Psoas muscle (tissue), 8 donors: Measurements from ENCODE around the gene ROPN1B. TPM values are rescaled to one million over a fixed set of nuclear protein-coding genes. Genes with fewer than 3 reads are reported as not detected.

Source experiments
- ATAC-seq, 4 donors: fragments of 200-7000 bp; cut with Tn5 transposase; one replicate each; pipeline ENCODE4 v1.9.1; 2020; ENCODE audit warnings: moderate library complexity in 3 of 4, mild to moderate bottlenecking in 2 of 4
- DNase-seq, 2 donors: peaks; one replicate each; pipeline ENCODE4 v3.0.0-alpha.2; 2020
- H3K27ac ChIP-seq: fragments of 200-600 bp; one replicate; pipeline ENCODE4 v1.8.0; 2022
- H3K27me3 ChIP-seq, 3 donors: fragments of 200-600 bp in 1 of 3; one replicate each; pipeline versions ENCODE4 v1.6.1 to v1.8.0; 2013 to 2022; ENCODE audit warnings: low read length in 2 of 3, mild to moderate bottlenecking in 2 of 3, moderate library complexity in 1 of 3; ENCODE audit not compliant: insufficient read depth in 3 of 3
- H3K36me3 ChIP-seq, 2 donors: fragments of 200-600 bp in 1 of 2; one replicate each; pipeline versions ENCODE4 v1.6.1 to v1.8.0; 2013 to 2022; ENCODE audit warnings: low read depth in 1 of 2, mild to moderate bottlenecking in 1 of 2, moderate library complexity in 1 of 2; ENCODE audit not compliant: insufficient read depth in 1 of 2
- H3K4me1 ChIP-seq: fragments of 200-600 bp; one replicate; pipeline ENCODE4 v1.8.0; 2022
- H3K4me3 ChIP-seq: fragments of 200-600 bp; one replicate; pipeline ENCODE4 v1.8.0; 2022; ENCODE audit warnings: mild to moderate bottlenecking
- H3K9me3 ChIP-seq: fragments of 200-600 bp; one replicate; pipeline ENCODE4 v1.8.0; 2022
- CTCF ChIP-seq: fragments of 200-600 bp; IDR thresholded peaks from one replicate; pipeline ENCODE4 v1.8.0; 2022; ENCODE audit warnings: antibody characterized with exemption
- WGBS, 3 donors: extraction: QIAGEN DNeasy Blood & Tissue Kit; methylation state at CpG; one replicate each; pipeline versions ENCODE4 v1.1.6 to v1.1.7; 2013; 5-methylcytosine and 5-hydroxymethylcytosine counted together
- intact Hi-C, 2 donors: fragments of 100-400 bp; cut with DNase I; formaldehyde crosslinking; loops; one replicate each; pipeline versions ENCODE4 v1.11.0 to v1.14.2; 2022
- polyA plus RNA-seq, 3 donors: library from polyadenylated mRNA; stranded (reverse); fragments of 200-250 nt; gene quantifications; one replicate each; pipeline ENCODE4 v1.2.3, GENCODE V29; 2013
- total RNA-seq, 4 donors: library from RNA; stranded (reverse); fragmentation: NEBNext Ultra II Directional in 2 of 4; extraction: Animal tissue kit (Norgen Biotek cat#: 25700) in 2 of 4; gene quantifications; one replicate each; pipeline versions ENCODE4 v1.2.1 to v1.2.4, GENCODE V29; 2021 to 2023
- donor health status: healthy with polysubstance abuse.
- donor health status: DM: no; HTN: no; CAD: no; lungs with moderate emphysema.
- donor health status: Bipolar disorder and iron deficiency.
- donor health status: healthy.
- donor health status: DM: yes; HTN: yes; CAD: no.
- donor health status: DM: no; HTN: no; CAD: no.
- donor health status: DM: no; HTN: no; CAD: no.
- donor health status: DM: yes; HTN: yes; CAD: no.

ROPN1B gene
- total and polyA plus RNA-seq, 7 donors, result 0.13 to 0.46 (median 0.36) TPM; not detected in 2

GRCh38 chr3:126018995-126019394 is 50.0 kb downstream of the ROPN1B start:
- no peaks in the 10 kb centered on the region for H3K27me3 ChIP-seq
- intact Hi-C loops, result no loop called here
- H3K9me3 ChIP-seq, result no peaks in the 10 kb centered on the region
- H3K27ac ChIP-seq, result no peak overlapping the region
- H3K4me3 ChIP-seq, result no peak overlapping the region
- peaks cover 0 to 47% of the 10 kb centered on the region in 2 donors for H3K36me3 ChIP-seq
- ATAC-seq, result no peak
- DNase-seq, result no peak
- 89 to 95% (median 90%) methylated on average over 7 of the region's 7 CpGs for WGBS, 3 donors
- no peaks in the 10 kb centered on the region for H3K4me1 ChIP-seq
- TF ChIP-seq CTCF, result no peak

DNA sequence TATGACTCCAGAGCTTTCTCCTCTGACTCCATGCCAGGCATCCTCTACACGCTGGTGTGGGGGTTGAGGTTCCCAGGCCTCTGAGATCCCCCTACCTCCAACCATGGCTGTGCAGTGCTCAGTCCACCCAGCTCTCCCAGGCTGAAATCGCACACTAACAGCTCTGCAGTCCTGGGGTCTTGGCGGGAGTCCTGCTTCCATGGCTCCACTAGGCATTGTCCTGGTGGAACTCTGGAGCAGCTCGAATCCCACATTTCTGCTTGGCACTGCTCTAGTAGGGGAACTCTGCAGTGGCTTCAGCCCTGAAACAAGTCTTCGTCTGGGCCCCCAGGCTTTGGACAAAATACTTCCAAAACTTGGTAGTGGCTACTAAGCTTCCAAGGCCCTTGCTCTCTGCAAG is 50.7 kb downstream of the ROPN1B start:
- TF ChIP-seq CTCF, result no peak
- intact Hi-C loops, result no loop called here
- Histone ChIP-seq H3K9me3 (no peaks in the 10 kb centered on the region), H3K36me3 (peaks cover 0 to 45% of the 10 kb centered on the region in 2 donors), H3K27me3 (no peaks in the 10 kb centered on the region), H3K4me3 (no peak overlapping the region), H3K4me1 (no peaks in the 10 kb centered on the region), H3K27ac (no peak overlapping the region)
- DNase-seq (no peak), ATAC-seq (no peak)
- 76 to 92% (median 81%) methylated on average over 5 of the region's 5 CpGs for WGBS, 3 donors

- intact Hi-C loops, result no loop called here
Observed at GRCh38 chr3:126021224-126021623, 52.2 kb downstream of the ROPN1B start.

DNA sequence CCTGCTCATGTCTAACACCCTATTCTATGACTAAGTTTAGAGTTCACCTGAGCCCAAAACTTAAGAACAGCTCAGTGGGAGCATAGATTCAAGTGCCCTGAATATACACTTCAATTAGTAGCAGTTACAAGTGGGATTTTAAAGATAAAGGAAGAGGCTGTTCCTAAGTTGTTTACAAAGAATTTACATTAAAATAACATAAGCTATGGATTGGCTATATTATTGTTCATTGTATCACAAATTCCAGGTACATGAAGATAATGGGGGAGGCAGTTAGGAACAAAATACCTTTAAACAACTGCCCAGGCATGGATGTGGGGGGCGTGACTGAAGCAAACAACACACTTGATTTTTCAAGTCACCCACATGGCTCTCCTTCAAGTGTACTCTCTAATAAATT is 52.7 kb downstream of the ROPN1B start:
- H3K9me3 ChIP-seq, result no peaks in the 10 kb centered on the region
- no peaks in the 10 kb centered on the region for H3K4me1 ChIP-seq
- no peaks in the 10 kb centered on the region for H3K27me3 ChIP-seq
- no peak overlapping the region for H3K4me3 ChIP-seq
- ATAC-seq (no peak), DNase-seq (no peak)
- no peak for TF ChIP-seq CTCF
- intact Hi-C loops, result no loop called here
- no peak overlapping the region for H3K27ac ChIP-seq
- 93 to 100% (median 97%) methylated on average over 1 of the region's 1 CpG for WGBS, 3 donors
- peaks cover 0 to 42% of the 10 kb centered on the region in 2 donors for H3K36me3 ChIP-seq

More at GRCh38 chr3:126021224-126021623, 52.2 kb downstream of the ROPN1B start:
- Histone ChIP-seq H3K36me3 (peaks cover 0 to 47% of the 10 kb centered on the region in 2 donors), H3K4me1 (no peaks in the 10 kb centered on the region), H3K4me3 (no peak overlapping the region), H3K9me3 (no peaks in the 10 kb centered on the region), H3K27me3 (no peaks in the 10 kb centered on the region), H3K27ac (no peak overlapping the region)
- 70 to 87% (median 86%) methylated on average over 5 of the region's 5 CpGs for WGBS, 3 donors
- no peak for TF ChIP-seq CTCF
- DNase-seq, result no peak
- no peak for ATAC-seq

GRCh38 chr3:126022741-126023359 is 53.9 kb downstream of the ROPN1B start:
- 82 to 90% (median 89%) methylated on average over 10 of the region's 10 CpGs for WGBS, 3 donors
- intact Hi-C loops, result no loop called here

More at GRCh38 chr3:126022741-126023359, 53.9 kb downstream of the ROPN1B start:
- no peaks in the 10 kb centered on the region for H3K4me1 ChIP-seq
- no peaks in the 10 kb centered on the region for H3K9me3 ChIP-seq
- H3K36me3 ChIP-seq, result peaks cover 0 to 41% of the 10 kb centered on the region in 2 donors
- no peaks in the 10 kb centered on the region for H3K27me3 ChIP-seq
- DNase-seq (no peak), ATAC-seq (no peak)
- no peak overlapping the region for H3K27ac ChIP-seq
- H3K4me3 ChIP-seq, result no peak overlapping the region
- TF ChIP-seq CTCF, result no peak
